Calu3 (cell line): Measurements from ENCODE around the gene GRPEL1. TPM values are rescaled to one million over a fixed set of nuclear protein-coding genes. Genes with fewer than 3 reads are reported as not detected.

Experiments
- BruUV-seq: library from RNA; stranded (reverse); fragments of 400-500 nt; replicated peaks from 2 replicates; lab custom pipeline; 2021; lab: Mats Ljungman, UMichigan
- CTCF ChIA-PET: fragments of 300-600 bp; sonication (Branson Sonifier 250); formaldehyde crosslinking; loops from one replicate; lab custom pipeline; 2022; ENCODE audit warnings: antibody characterized with exemption; lab: Charles Lee
- DNase-seq: peaks from one replicate; pipeline ENCODE4 v3.0.0; 2022
- H3K27ac Mint-ChIP-seq: one replicate; pipeline ENCODE4 v1.8.0; 2022; ENCODE audit warnings: mixed read lengths; ENCODE audit not compliant: unreplicated experiment
- H3K27me3 Mint-ChIP-seq: one replicate; pipeline ENCODE4 v1.8.0; 2022; ENCODE audit warnings: mixed read lengths; ENCODE audit not compliant: unreplicated experiment
- H3K36me3 Mint-ChIP-seq: one replicate; pipeline ENCODE4 v1.8.0; 2022; ENCODE audit warnings: mild to moderate bottlenecking, moderate library complexity, mixed read lengths; ENCODE audit not compliant: insufficient read depth, unreplicated experiment
- H3K4me1 Mint-ChIP-seq: one replicate; pipeline ENCODE4 v1.8.0; 2022; ENCODE audit warnings: mild to moderate bottlenecking, low read depth, mixed read lengths; ENCODE audit not compliant: unreplicated experiment
- H3K4me3 Mint-ChIP-seq: one replicate; pipeline ENCODE4 v1.8.0; 2022; ENCODE audit warnings: mild to moderate bottlenecking, low read depth, moderate library complexity, mixed read lengths; ENCODE audit not compliant: unreplicated experiment
- H3K9me3 Mint-ChIP-seq: one replicate; pipeline ENCODE4 v1.8.0; 2022; ENCODE audit warnings: low read depth, mixed read lengths; ENCODE audit not compliant: unreplicated experiment
- CTCF ChIP-seq: fragments of 200-600 bp; IDR thresholded peaks from one replicate; pipeline ENCODE4 v1.8.0; 2022; ENCODE audit warnings: antibody characterized with exemption; ENCODE audit not compliant: unreplicated experiment
- intact Hi-C: fragments of 100-400 bp; cut with micrococcal nuclease; formaldehyde crosslinking; loops from one replicate; pipeline ENCODE4 v1.10.0; 2022; ENCODE audit not compliant: unreplicated experiment
- total RNA-seq: library from RNA; stranded (reverse); gene quantifications from 2 replicates; pipeline ENCODE4 v1.2.3, GENCODE V29; 2022

The GRPEL1 gene
- total RNA-seq, 1 experiment from 2014 or later = 32.2 TPM

DNA sequence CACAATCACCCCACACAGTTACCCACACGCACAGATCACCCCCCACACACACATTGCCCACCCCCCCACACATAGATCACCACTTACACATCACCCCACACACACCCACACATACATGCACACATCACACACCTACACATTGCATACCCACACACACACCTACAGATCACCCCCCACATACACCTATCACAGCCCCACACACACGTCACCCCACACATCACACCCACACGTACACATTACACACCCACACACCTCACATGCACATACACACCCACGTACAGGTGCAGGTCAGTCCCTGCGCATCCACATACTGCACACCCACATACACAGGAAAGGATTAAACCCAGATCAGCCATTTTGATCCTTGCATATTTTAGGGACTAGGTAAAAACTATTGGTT, 40.0 kb downstream of the GRPEL1 start:
- peaks cover 16% of the 10 kb centered on the region for H3K36me3 Mint-ChIP-seq
- no TSS peak for BruUV-seq
- CTCF ChIA-PET = no interaction called here
- no peak for TF ChIP-seq CTCF
- no peaks in the 10 kb centered on the region for H3K9me3 Mint-ChIP-seq
- no peak for DNase-seq
- H3K4me1 Mint-ChIP-seq = no peaks in the 10 kb centered on the region
- intact Hi-C loops = no loop called here
- H3K27me3 Mint-ChIP-seq = no peaks in the 10 kb centered on the region
- no peak overlapping the region for H3K27ac Mint-ChIP-seq
- H3K4me3 Mint-ChIP-seq = no peak overlapping the region

GRCh38 chr4:7027284-7027683, 40.6 kb downstream of the GRPEL1 start:
- Mint-ChIP-seq H3K4me3 (no peak overlapping the region), H3K9me3 (no peaks in the 10 kb centered on the region), H3K27me3 (no peaks in the 10 kb centered on the region), H3K4me1 (no peaks in the 10 kb centered on the region), H3K36me3 (peaks cover 16% of the 10 kb centered on the region), H3K27ac (no peak overlapping the region)
- BruUV-seq = no TSS peak
- DNase-seq = no peak
- intact Hi-C loops = no loop called here
- CTCF ChIA-PET = no interaction called here
- TF ChIP-seq CTCF = no peak

GRCh38 chr4:7026107-7026506, 41.8 kb downstream of the GRPEL1 start:
- Mint-ChIP-seq H3K9me3 (no peaks in the 10 kb centered on the region), H3K27me3 (no peaks in the 10 kb centered on the region), H3K27ac (no peak overlapping the region), H3K36me3 (peaks cover 16% of the 10 kb centered on the region), H3K4me1 (no peaks in the 10 kb centered on the region), H3K4me3 (no peak overlapping the region)
- BruUV-seq = no TSS peak
- CTCF ChIA-PET = no interaction called here
- DNase-seq = no peak
- TF ChIP-seq CTCF = no peak
- intact Hi-C loops = no loop called here

- Mint-ChIP-seq H3K36me3 (peaks cover 16% of the 10 kb centered on the region), H3K4me3 (no peak overlapping the region), H3K27ac (no peak overlapping the region), H3K4me1 (no peaks in the 10 kb centered on the region), H3K27me3 (no peaks in the 10 kb centered on the region), H3K9me3 (no peaks in the 10 kb centered on the region)
- no peak for TF ChIP-seq CTCF
- no peak for DNase-seq
- intact Hi-C loops = no loop called here
- BruUV-seq = no TSS peak
- CTCF ChIA-PET = no interaction called here
Measured at GRCh38 chr4:7025040-7025602, 42.7 kb downstream of the GRPEL1 start.
